Thymus (tissue), 11 donors: Measurements from ENCODE around the gene CREG2. TPM values are rescaled to one million over a fixed set of nuclear protein-coding genes. Genes with fewer than 3 reads are reported as not detected.
"Not testable (repeated sequence)": the region's sequence is repeated elsewhere in the genome, so short reads cannot be mapped to it uniquely, and the experiment has no call there.

Experiments used
- DNase-seq, 9 donors: peaks; one replicate each; pipeline ENCODE4 v3.0.0-alpha.2; 2013; ENCODE audit warnings: low spot score in 9 of 9, low read depth in 6 of 9, missing footprints in 1 of 9
- H3K27ac ChIP-seq, 2 donors: one replicate each; pipeline ENCODE4 v1.5.1; 2013; ENCODE audit warnings: control low read depth in 1 of 2, low read depth in 1 of 2, low read length in 1 of 2, mild to moderate bottlenecking in 1 of 2, moderate library complexity in 1 of 2
- H3K27me3 ChIP-seq, 2 donors: one replicate each; pipeline ENCODE4 v1.5.1; 2013; ENCODE audit warnings: low read length in 1 of 2; ENCODE audit not compliant: control insufficient read depth in 2 of 2, insufficient read depth in 1 of 2
- H3K36me3 ChIP-seq, 2 donors: one replicate each; pipeline ENCODE4 v1.5.1; 2013; ENCODE audit warnings: low read length in 1 of 2, mild to moderate bottlenecking in 1 of 2, moderate library complexity in 1 of 2; ENCODE audit not compliant: control insufficient read depth in 2 of 2, insufficient read depth in 2 of 2
- H3K4me1 ChIP-seq, 2 donors: one replicate each; pipeline ENCODE4 v1.5.1; 2013; ENCODE audit warnings: low read length in 2 of 2; ENCODE audit not compliant: control insufficient read depth in 2 of 2, insufficient read depth in 2 of 2
- H3K4me3 ChIP-seq, 2 donors: one replicate each; pipeline ENCODE4 v1.5.1; 2013; ENCODE audit warnings: low read length in 2 of 2, control low read depth in 1 of 2, mild to moderate bottlenecking in 1 of 2
- H3K9me3 ChIP-seq, 2 donors: one replicate each; pipeline ENCODE4 v1.5.1; 2013; ENCODE audit warnings: low read length in 1 of 2, mild to moderate bottlenecking in 1 of 2; ENCODE audit not compliant: control insufficient read depth in 2 of 2, insufficient read depth in 1 of 2
- WGBS: extraction: QIAGEN DNeasy Blood & Tissue Kit; methylation state at CpG from one replicate; pipeline ENCODE4 v1.1.7; 2013; 5-methylcytosine and 5-hydroxymethylcytosine counted together
- polyA plus RNA-seq: library from polyadenylated mRNA; stranded (reverse); fragments of 200-250 nt; gene quantifications from one replicate; pipeline ENCODE4 v1.2.3, GENCODE V29; 2013
- total RNA-seq: library from RNA; stranded (reverse); fragments of 120-200 nt; gene quantifications from one replicate; pipeline ENCODE4 v1.2.4, GENCODE V29; 2013
- donor health status: healthy.

The CREG2 gene
- total and polyA plus RNA-seq, 2 donors, result 0.07 to 0.38 TPM

DNA sequence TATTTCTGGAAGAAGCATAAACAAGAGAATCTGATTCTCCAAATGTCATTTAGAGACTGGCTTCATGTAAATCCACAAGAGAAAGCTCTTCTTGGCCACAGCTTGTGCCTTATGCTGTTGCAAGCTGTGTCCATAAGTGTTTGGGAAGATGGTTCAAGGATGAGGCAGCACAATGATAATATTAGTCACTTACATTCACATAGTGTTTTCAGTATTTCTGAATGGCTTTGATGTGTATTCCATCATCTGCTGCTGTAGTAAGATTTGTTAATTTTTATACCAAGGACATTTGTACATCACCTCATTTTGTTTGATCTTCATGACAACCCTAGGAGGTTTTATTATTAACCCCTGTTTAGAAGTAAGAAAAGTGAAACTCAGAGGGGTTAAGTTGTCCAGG is 29.9 kb downstream of the CREG2 start:
- Histone ChIP-seq H3K4me1 (peaks cover 0 to 7% of the 10 kb centered on the region in 2 donors), H3K27me3 (no peaks in the 10 kb centered on the region), H3K9me3 (no peaks in the 10 kb centered on the region), H3K36me3 (no peaks in the 10 kb centered on the region), H3K4me3 (no peak overlapping the region), H3K27ac (no peak overlapping the region)
- no peak for DNase-seq

GRCh38 chr2:101356521-101356920 is 30.8 kb downstream of the CREG2 start:
- WGBS, result 97% methylated on average over 2 of the region's 2 CpGs
- Histone ChIP-seq H3K27ac (no peak overlapping the region), H3K9me3 (no peaks in the 10 kb centered on the region), H3K36me3 (no peaks in the 10 kb centered on the region), H3K4me3 (no peak overlapping the region), H3K4me1 (peaks cover 0 to 1% of the 10 kb centered on the region in 2 donors), H3K27me3 (no peaks in the 10 kb centered on the region)
- no peak for DNase-seq

GRCh38 chr2:101356055-101356454 is 31.2 kb downstream of the CREG2 start:
- Histone ChIP-seq H3K27ac (no peak overlapping the region), H3K9me3 (no peaks in the 10 kb centered on the region), H3K27me3 (no peaks in the 10 kb centered on the region), H3K36me3 (no peaks in the 10 kb centered on the region), H3K4me3 (no peak overlapping the region), H3K4me1 (no peaks in the 10 kb centered on the region)
- 95% methylated on average over 6 of the region's 6 CpGs for WGBS
- DNase-seq, result no peak

GRCh38 chr2:101355401-101356054 is 31.8 kb downstream of the CREG2 start:
- no peaks in the 10 kb centered on the region for H3K9me3 ChIP-seq
- H3K4me1 ChIP-seq, result no peaks in the 10 kb centered on the region
- no peaks in the 10 kb centered on the region for H3K36me3 ChIP-seq
- DNase-seq, result no peak
- H3K27me3 ChIP-seq, result no peaks in the 10 kb centered on the region
- no peak overlapping the region for H3K27ac ChIP-seq
- WGBS, result 91% methylated on average over 10 of the region's 10 CpGs
- H3K4me3 ChIP-seq, result no peak overlapping the region

DNA sequence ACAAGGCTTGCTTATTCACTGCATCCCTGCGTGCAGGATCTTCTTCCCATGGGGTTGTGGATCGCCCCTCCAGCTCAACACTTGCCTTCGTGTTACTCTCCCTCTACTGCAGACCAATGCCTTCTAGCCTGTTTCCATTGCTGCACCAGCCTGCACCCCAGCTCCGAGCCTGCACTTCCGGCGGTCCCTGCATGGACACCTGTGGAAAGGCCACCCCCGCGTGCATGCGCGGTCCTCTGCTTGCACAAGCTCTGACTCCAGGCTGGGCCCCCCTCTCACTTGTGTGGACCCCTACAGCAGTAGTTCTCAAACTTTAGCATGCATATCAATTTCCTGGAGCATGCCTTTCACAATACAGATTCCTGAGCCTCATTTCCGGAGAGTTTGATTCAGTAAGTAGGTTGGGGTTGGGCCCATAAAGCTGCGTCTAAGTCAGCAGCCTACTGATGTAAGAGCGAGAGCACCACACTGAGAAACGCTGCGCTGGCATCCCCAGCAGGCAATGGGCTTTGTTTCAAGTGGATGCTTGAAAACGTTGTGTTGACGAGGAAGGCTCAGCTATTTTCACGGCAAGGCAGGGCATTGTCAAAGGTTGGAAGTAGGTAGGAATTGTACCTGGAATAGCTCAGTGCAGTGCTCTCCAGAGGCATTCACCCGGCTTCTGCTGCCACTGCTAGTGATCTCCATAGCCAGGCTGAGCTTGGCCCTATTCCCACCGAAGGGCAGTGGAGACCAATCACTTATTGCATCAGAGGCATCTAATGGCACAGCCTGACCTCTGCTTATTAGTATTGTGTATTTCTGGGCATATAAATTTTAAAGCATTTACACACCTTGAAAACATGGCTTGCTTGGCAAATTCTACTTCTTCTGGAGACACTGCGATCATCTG is 32.6 kb downstream of the CREG2 start:
- H3K4me1 ChIP-seq, result no peaks in the 10 kb centered on the region
- H3K27me3 ChIP-seq, result no peaks in the 10 kb centered on the region
- H3K36me3 ChIP-seq, result no peaks in the 10 kb centered on the region
- no peak overlapping the region for H3K27ac ChIP-seq
- no peaks in the 10 kb centered on the region for H3K9me3 ChIP-seq
- 96% methylated on average over 21 of the region's 21 CpGs for WGBS
- H3K4me3 ChIP-seq, result no peak overlapping the region
- no peak for DNase-seq

- not testable (repeated sequence) for H3K27me3 ChIP-seq, H3K27ac ChIP-seq, H3K4me1 ChIP-seq, H3K36me3 ChIP-seq, DNase-seq, H3K4me3 ChIP-seq, H3K9me3 ChIP-seq
- WGBS, result 97% methylated on average over 4 of the region's 4 CpGs
Measured at GRCh38 chr2:101352631-101353030, 34.7 kb downstream of the CREG2 start.

DNA sequence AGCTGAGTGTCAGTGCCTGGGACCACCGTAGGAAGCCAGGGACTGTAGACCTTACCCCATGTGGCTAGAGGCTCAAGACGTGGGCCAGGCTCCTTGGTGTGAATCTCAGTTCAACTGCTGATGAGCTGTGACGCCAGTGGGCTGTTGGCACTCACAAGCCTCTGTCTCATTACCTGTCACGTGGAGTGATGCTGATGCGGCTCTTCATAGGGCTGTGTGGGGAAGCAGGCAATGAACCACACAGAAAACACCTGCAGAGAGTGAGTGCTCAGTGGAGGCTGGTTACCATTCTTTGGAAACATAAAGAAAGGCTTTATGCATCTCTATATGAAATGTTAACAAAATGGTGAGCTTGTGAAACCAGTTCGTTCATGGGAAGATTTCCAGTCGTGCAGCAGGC is 36.1 kb downstream of the CREG2 start:
- H3K27me3 ChIP-seq, result no peaks in the 10 kb centered on the region

GRCh38 chr2:101349893-101350662 is 37.2 kb downstream of the CREG2 start:
- Histone ChIP-seq H3K9me3 (no peaks in the 10 kb centered on the region), H3K27me3 (no peaks in the 10 kb centered on the region), H3K36me3 (no peaks in the 10 kb centered on the region), H3K27ac (no peak overlapping the region), H3K4me1 (no peaks in the 10 kb centered on the region), H3K4me3 (no peak overlapping the region)
- WGBS, result 70% methylated on average over 7 of the region's 7 CpGs
- peak in 2 of 9 donors; percentile 21 to 63 for DNase-seq

More for the DNA sequence above, 36.1 kb downstream of the CREG2 start:
- DNase-seq, result no peak
- Histone ChIP-seq H3K9me3 (no peaks in the 10 kb centered on the region), H3K4me3 (no peak overlapping the region), H3K27ac (no peak overlapping the region), H3K4me1 (no peaks in the 10 kb centered on the region), H3K36me3 (no peaks in the 10 kb centered on the region)
- WGBS, result 96% methylated on average over 7 of the region's 7 CpGs

- Histone ChIP-seq H3K4me1 (no peaks in the 10 kb centered on the region), H3K27ac (no peak overlapping the region), H3K4me3 (no peak overlapping the region), H3K27me3 (no peaks in the 10 kb centered on the region), H3K9me3 (no peaks in the 10 kb centered on the region), H3K36me3 (no peaks in the 10 kb centered on the region)
- WGBS, result 100% methylated on average over 1 of the region's 1 CpG
- DNase-seq, result no peak
Measured at GRCh38 chr2:101348883-101349282, 38.4 kb downstream of the CREG2 start.
